Globus pallidus (tissue), 1 donor: ENCODE data around the gene ZNF618.

Experiments used
- DNase-seq: peaks from one replicate; pipeline ENCODE4 v3.0.0-alpha.2; 2015; ENCODE audit warnings: low spot score

The ZNF618 gene

DNA sequence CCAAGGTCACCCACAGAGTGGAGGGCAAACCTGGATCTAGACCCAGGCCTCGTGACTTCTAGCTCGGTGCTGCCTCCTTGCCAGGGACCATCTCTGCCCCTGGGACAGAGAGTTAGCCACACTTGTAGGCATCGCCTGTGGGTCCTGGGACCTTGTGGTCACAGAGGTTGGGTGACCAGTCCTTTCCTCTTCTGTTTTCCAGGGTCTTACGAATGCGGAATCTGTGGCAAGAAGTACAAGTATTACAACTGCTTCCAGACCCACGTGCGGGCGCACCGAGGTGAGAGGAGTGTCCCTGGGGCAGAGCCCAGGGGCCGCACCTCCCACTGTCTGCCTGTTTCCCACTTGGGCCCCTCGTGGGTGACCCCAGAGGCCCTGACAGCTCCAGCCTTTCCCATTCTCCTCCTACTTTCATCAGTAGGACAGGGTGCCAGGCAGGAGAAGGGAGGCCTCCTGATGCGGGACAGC is 125.7 kb downstream of the ZNF618 start:
- DNase-seq: no peak

DNA sequence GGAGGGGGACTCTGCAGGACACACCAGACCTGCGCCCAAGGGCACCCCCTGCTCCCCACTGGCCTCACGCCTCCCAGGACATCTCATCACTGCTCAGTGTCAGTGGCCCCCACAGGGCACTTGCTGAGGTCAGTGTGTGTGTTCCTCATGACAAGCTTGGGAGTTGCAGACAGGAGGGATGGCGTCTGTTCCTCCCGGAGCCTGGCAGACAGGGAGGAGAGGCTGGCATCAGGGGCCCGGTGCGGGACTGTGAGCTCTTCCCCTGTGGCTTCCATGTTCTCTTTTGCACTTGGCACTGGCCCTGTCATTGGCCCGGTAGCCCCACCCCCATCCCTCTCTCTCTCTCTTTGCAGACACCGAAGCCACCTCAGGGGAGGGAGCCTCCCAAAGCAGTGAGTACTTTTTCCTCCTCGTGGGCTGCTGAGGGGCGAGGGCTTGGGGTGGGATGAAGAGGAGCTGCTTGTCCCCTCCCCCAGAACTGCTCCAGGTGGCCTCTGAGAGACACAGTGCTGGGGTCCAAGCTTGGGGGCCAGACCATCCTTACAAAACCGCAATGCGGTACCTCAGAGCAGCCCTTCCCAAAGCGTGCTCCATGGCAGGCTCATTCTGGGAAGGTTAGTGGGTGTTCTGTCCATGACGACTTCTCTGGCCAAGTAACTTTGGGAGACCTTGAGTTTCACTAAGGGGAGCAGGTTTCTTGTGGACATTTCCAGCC is 126.3 kb downstream of the ZNF618 start:
- no peak for DNase-seq

GRCh38 chr9:114002986-114003350 is 126.9 kb downstream of the ZNF618 start:
- no peak for DNase-seq

GRCh38 chr9:114003351-114003750 is 127.2 kb downstream of the ZNF618 start:
- no peak for DNase-seq

GRCh38 chr9:114003758-114004157 is 127.6 kb downstream of the ZNF618 start:
- no peak for DNase-seq

- peak; percentile 80 for DNase-seq
These were observed 128.2 kb downstream of the ZNF618 start for GRCh38 chr9:114004221-114004716.

GRCh38 chr9:114005371-114006154 is 129.5 kb downstream of the ZNF618 start:
- DNase-seq: no peak

DNA sequence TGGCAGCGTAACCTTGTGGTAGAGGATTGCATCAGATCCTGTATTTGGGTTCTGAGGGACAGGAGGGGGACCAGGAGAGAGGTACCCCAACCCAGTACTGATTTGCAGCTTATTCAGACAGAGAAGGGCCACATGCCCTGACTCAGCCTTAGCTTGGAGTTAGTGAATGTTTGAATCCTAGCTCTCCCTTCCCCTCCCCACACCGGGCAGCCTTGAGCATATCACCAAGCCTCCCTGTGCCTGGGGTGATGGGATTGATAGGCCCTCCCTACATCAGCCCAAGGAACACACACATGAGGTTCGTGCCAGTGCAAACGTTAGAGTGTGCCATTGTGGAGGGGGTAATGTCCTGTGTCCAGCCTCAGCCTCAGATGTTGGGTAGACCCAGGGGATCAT is 130.0 kb downstream of the ZNF618 start:
- no peak for DNase-seq

- DNase-seq: no peak
These were observed 131.0 kb downstream of the ZNF618 start for GRCh38 chr9:114006931-114007691.

- no peak for DNase-seq
These were observed 132.0 kb downstream of the ZNF618 start for GRCh38 chr9:114007991-114008666.

DNA sequence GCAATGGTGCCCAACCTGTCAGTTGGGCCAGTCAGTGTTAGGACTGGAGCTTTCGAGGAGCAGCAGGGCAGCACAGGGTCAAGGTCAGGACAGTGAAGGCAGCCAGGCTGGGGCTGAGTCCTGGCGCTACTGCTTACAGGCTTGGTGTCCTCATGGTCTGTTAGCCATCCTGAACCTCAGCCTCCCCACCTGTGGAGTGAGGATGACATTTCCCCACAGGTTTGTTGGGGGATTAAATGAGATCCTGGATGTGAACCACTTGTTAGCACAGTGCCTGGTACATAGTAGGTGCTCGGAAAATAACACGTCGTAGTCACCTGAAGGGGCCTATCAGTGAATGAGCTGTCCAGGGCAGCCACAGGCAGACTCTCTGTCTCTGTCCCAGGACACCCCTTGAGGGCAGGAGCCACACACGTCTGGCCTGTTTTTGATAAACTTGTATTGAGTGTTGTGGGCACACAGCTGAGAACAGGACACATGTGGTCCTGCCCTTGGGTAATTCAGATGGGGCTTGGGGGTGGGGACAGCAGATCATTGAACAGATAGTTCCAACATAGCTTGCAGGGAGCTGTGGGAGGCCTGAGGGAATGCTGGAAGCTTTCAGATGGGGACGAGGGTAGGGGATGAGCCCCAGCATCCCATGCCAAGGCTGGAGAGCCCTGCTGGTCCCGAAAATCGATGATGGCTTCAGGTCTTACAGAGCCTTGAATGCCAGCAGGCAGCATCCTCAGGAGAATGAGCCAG is 132.7 kb downstream of the ZNF618 start:
- DNase-seq: no peak

DNA sequence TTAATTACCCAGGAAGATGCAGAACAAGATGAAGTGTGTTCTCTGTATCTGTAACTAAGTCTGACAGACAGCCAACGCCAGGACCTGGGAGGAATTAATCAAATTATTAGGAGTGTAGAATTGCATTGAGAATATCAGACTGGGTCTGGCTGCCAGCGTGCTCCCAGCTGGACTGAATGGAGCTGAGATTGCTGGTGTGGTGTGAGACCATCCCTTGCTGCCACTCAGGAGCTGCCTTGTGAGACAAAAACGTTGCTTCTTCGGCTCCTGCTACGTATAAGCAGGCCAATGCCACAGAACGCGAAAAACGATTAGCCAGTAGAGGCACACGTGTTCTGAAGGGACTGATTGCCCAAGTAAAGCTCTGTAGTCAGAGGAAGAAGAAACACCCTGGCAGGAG is 135.2 kb downstream of the ZNF618 start:
- DNase-seq: no peak

DNA sequence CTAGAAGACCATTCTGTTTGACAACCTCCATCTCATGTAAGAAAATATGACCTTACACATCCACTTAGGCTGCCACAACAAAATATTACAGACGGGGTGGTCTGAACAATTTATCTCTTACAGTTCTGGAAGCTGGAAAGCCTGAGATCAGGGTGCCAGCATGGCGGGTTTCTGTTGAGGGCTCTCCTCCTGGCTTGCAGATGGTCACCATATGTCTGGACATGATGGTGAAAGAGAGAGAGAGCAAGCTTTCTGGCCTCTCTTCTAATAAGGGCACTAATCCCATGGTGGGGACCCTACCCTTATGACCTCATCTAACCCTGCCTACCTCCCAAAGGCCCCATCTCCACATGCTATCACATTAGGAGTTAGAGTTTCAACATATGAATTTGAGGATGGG is 136.0 kb downstream of the ZNF618 start:
- no peak for DNase-seq

GRCh38 chr9:114014044-114014443 is 137.9 kb downstream of the ZNF618 start:
- no peak for DNase-seq

- DNase-seq: no peak
These were observed 139.5 kb downstream of the ZNF618 start for GRCh38 chr9:114015607-114016006.

DNA sequence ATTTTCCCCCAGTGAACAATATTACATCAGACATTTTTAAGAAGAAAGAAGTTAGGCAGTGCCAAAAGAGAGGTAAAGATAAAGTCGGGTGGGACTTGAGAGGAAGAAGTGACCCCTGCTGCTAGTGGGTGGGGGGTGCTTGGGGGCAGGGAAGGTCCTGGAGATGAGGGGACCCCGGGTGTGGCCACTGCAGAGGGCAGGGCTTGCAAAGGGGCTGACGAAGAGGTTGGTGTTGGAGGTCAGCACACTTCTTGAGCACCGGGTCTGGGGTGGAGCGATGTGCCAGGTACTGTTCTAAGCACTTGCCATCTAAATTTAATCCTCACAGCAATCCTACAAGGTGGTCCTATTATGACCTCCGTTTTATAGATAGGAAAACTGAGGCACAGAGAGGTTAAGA is 140.0 kb downstream of the ZNF618 start:
- no peak for DNase-seq

GRCh38 chr9:114016629-114017423 is 140.7 kb downstream of the ZNF618 start:
- DNase-seq: no peak

DNA sequence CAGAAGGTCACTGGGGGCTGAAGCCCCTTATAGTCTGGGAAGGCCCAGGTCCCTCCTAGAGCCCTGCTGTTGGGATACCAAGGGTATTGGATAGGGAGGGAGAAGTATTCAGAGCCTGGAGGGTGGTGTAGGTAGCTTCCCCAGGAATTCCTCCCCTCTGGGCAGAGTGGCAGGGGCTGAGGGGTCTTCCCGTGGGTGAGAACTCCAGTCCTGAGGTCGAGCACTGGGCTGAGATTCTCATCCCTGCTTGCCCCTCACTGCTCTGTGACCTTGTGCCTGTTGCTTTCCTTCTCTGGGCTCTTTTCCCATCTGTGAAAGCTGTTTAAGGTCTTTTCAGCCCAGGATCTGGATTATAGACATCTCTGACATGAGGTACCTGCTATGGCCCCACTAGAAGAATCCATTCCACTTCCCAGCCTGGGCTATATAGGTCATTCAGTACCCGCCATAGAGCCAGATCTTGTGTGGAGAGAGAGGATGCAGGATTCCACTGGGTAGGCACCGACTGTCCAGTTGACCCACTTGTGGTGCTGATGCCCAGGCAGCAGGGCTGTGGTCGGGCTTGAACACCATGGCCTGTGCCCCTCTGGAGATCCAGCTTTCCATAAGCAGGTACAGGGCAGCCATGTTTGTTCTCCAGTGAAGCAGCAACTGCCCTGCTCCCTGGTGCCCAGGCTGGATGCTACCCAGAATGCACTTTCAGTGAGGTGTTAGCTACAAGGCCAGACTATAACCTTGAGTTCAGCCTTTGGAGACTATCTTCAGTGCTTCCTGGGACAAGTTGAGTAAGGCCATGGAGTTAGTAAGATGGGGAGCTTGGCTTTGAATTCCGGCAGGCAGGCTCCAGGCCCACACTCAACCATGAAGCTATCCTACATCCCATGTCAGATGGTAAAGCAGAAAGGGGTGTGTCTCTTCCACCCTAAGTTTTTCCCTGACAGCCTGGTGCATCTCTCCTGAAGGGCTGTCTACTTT is 141.9 kb downstream of the ZNF618 start:
- DNase-seq: no peak

GRCh38 chr9:114021578-114021977 is 145.5 kb downstream of the ZNF618 start:
- DNase-seq: no peak
